Heart left ventricle (tissue), 13 donors: Measurements from ENCODE around the gene ADGRD2.

ENCODE experiments used
- POLR2A ChIP-seq, 2 donors: fragments of 450-650 bp; IDR thresholded peaks; one replicate each; pipeline ENCODE4 v1.6.1; 2017; ENCODE audit warnings: antibody characterized with exemption in 2 of 2, mild to moderate bottlenecking in 2 of 2, moderate library complexity in 2 of 2
- TF ChIP-seq, protein P1 (sequence below), 12 donors: fragments of 200-600 bp; sonication (generic) in 4 of 12; IDR thresholded peaks; one replicate each; pipeline versions ENCODE4 v1.5.0 to v1.8.0; 2018 to 2022; ENCODE audit warnings: antibody characterized with exemption in 12 of 12, mild to moderate bottlenecking in 5 of 12
- donor health status: ischemic (EF 13 %, LVEDD 7.1; RV severe dilation, severe dysfunction).
- donor health status: DM: no; HTN: yes; CAD: no.
- donor health status: DM: no; HTN: no; CAD: no.
- donor health status: ischemic (EF 25% LVEDD 6.9; RV normal size, moderate dysfunction).
- donor health status: ischemic (EF 25% LVEDD 5.7; RV mildly dilated, moderate dysfunction).
- donor health status: ischemic (EF 35%, LVEDD 5.7; RV mildly dilated, moderate dysfunction).
- donor health status: nonischemic (EF 11% LVEDD 7.7; RV severe dilation, severe dysfunction).
- donor health status: DM: yes; HTN: yes; CAD: no.
- donor health status: PGD.
- donor health status: ischemic (EF 29% LVEDD 5.4; RV normal size, mild dysfunction).
- donor health status: nonischemic (EF 23%, LVEDD 6.1; RV moderate dilation, normal function).

- TF ChIP-seq, protein P1, sequence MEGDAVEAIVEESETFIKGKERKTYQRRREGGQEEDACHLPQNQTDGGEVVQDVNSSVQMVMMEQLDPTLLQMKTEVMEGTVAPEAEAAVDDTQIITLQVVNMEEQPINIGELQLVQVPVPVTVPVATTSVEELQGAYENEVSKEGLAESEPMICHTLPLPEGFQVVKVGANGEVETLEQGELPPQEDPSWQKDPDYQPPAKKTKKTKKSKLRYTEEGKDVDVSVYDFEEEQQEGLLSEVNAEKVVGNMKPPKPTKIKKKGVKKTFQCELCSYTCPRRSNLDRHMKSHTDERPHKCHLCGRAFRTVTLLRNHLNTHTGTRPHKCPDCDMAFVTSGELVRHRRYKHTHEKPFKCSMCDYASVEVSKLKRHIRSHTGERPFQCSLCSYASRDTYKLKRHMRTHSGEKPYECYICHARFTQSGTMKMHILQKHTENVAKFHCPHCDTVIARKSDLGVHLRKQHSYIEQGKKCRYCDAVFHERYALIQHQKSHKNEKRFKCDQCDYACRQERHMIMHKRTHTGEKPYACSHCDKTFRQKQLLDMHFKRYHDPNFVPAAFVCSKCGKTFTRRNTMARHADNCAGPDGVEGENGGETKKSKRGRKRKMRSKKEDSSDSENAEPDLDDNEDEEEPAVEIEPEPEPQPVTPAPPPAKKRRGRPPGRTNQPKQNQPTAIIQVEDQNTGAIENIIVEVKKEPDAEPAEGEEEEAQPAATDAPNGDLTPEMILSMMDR (IDR thresholded peaks at IDR 0.05) = no peak
- TF ChIP-seq POLR2A (IDR thresholded peaks at IDR 0.05) = no peak
These were observed 36.6 kb downstream of the ADGRD2 start for GRCh38 chr9:124486778-124487259.
